Transverse colon (tissue), 3 donors: Measurements from ENCODE around the gene BMERB1.

ENCODE experiments used
- EP300 ChIP-seq: sonication (generic); formaldehyde crosslinking; IDR thresholded peaks from one replicate; pipeline ENCODE4 v1.6.1; 2017; ENCODE audit warnings: antibody characterized with exemption, low read depth
- POLR2A ChIP-seq: fragments of 450-650 bp; IDR thresholded peaks from one replicate; pipeline ENCODE4 v1.6.1; 2016; ENCODE audit warnings: antibody characterized with exemption, mild to moderate bottlenecking, moderate library complexity
- TF ChIP-seq, protein P1 (sequence below), 5 experiments: fragments of 200-600 bp in 3 of 5; fragments of 450-650 bp in 2 of 5; sonication (generic) in 3 of 5; IDR thresholded peaks; 1 replicate in 2 of 5; 2 replicates in 3 of 5; pipeline ENCODE4 v1.5.1; 2016 to 2017; ENCODE audit warnings: antibody characterized with exemption in 5 of 5, inconsistent platforms in 3 of 5, mild to moderate bottlenecking in 2 of 5, moderate library complexity in 1 of 5

DNA sequence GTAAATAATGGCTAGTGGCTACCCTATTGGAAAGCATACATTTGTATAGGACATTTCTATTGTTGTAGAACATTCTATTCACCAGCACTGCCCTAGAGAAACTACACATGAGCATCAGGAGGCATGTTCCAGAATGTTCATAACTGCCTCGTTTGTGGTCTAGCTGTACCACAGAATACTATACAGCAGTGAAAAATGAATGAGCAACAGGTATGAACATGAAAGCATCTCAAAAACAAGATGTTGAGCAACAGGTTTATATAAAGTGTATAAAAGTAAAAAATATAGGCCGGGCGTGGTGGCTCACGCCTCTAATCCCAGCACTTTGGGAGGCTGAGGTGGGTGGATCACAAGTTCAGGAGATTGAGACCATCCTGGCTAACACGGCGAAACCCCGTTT lies 91.7 kb downstream of the BMERB1 start:
- TF ChIP-seq POLR2A (no peak), EP300 (no peak)
- TF ChIP-seq, protein P1, sequence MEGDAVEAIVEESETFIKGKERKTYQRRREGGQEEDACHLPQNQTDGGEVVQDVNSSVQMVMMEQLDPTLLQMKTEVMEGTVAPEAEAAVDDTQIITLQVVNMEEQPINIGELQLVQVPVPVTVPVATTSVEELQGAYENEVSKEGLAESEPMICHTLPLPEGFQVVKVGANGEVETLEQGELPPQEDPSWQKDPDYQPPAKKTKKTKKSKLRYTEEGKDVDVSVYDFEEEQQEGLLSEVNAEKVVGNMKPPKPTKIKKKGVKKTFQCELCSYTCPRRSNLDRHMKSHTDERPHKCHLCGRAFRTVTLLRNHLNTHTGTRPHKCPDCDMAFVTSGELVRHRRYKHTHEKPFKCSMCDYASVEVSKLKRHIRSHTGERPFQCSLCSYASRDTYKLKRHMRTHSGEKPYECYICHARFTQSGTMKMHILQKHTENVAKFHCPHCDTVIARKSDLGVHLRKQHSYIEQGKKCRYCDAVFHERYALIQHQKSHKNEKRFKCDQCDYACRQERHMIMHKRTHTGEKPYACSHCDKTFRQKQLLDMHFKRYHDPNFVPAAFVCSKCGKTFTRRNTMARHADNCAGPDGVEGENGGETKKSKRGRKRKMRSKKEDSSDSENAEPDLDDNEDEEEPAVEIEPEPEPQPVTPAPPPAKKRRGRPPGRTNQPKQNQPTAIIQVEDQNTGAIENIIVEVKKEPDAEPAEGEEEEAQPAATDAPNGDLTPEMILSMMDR (IDR thresholded peaks at IDR 0.05): no peak
